Left ventricle myocardium superior (tissue), 1 donor: ENCODE measurements around the gene COL6A1. TPM values are rescaled to one million over a fixed set of nuclear protein-coding genes. Genes with fewer than 3 reads are reported as not detected.
"Not testable (repeated sequence)": the region's sequence is repeated elsewhere in the genome, so short reads cannot be mapped to it uniquely, and the experiment has no call there.

ENCODE experiments used
- ATAC-seq: fragments of 200-7000 bp; cut with Tn5 transposase; one replicate; pipeline ENCODE4 v1.9.1; 2020; ENCODE audit warnings: mild to moderate bottlenecking, moderate library complexity
- DNase-seq: peaks from one replicate; pipeline ENCODE4 v3.0.0-alpha.2; 2020
- intact Hi-C: fragments of 100-400 bp; cut with micrococcal nuclease; formaldehyde crosslinking; loops from one replicate; pipeline ENCODE4 v1.11.0; 2022
- total RNA-seq: library from RNA; stranded (reverse); fragmentation: NEBNext Ultra II Directional; extraction: Animal tissue kit (Norgen Biotek cat#: 25700); gene quantifications from one replicate; pipeline ENCODE4 v1.2.1, GENCODE V29; 2021
- donor health status: DM: no; HTN: yes; CAD: no; lungs with severe emphysema.

Gene COL6A1
- total RNA-seq, 1 donor from 2014 or later: 188 TPM

DNA sequence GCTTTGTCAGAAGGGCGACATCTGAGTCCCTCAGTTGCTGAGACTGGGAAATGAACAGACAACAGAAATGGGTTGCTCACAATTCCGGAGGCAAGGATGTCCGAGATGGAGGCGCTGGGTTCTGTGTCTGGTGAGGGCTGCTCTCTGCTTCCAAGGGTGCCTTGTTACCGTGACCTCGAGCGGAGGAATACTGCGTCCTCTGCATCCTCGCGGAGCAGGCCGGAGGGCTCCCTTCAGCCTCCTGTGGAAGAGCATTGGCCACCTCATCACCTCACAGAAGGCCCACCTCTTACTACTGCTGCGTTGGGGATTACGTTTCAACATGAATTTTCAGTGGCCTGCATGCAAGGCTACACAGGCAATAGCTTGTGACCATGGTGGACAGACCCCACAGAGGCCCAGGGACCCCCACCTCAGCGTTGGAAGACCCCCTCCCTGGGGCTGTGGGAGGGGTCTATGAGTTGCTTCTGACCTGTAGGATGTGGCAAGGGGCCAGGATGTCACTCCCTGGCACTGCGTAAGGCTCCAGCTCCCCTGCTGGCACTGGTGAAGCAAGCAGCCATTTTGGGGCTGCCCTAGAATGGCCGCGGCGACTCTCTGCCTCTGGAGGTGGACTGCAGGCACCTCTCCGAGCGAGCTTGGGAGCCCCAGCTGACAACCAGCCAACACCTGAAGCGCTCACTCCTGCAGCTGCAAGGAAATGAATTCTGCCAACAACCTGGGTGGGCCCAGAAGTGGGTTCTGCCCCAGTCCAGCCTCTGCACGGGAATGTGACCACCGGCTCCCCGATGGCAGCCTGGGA lies 36.3 kb upstream of the COL6A1 start:
- intact Hi-C loops: no loop called here
- DNase-seq: no peak

GRCh38 chr21:45945868-45946210 lies 35.7 kb upstream of the COL6A1 start:
- intact Hi-C loops: no loop called here
- no peak for ATAC-seq
- DNase-seq: no peak

More for the DNA sequence above, 36.3 kb upstream of the COL6A1 start:
- no peak for ATAC-seq

- ATAC-seq: no peak
- intact Hi-C loops: no loop called here
- DNase-seq: no peak
These were observed 34.3 kb upstream of the COL6A1 start for GRCh38 chr21:45947296-45947695.

- DNase-seq: no peak
- intact Hi-C loops: no loop called here
- ATAC-seq: no peak
These were observed 33.8 kb upstream of the COL6A1 start for GRCh38 chr21:45947716-45948255.

DNA sequence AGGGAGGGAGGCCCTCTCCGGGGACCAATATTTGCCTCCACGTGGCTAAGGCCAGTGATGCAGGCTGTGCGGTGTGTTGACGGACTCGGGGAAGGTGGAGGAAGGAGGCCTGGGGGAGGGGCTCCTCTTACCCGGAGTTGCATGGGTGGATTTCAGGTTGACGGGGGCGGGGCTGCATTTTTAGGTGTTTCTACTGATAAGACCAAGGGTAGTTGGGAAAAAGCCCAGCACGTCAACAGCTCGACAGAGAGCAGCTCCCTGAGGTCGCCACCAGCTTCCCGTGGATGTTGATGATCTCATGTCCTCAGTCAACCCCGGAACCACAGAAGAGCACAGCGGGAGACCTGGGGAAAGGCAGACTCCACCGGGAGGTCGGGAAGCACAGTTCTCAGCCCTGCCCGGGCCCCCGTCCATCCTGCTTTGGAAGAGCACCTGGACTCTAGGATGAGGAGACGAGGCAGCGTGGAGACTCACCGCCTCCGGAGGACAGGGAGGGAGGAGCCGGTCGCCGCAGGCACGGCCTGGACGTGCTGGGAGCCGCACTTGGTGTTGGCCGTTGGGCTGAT lies 32.9 kb upstream of the COL6A1 start:
- intact Hi-C loops: no loop called here
- no peak for DNase-seq
- peak; percentile 8 for ATAC-seq

DNA sequence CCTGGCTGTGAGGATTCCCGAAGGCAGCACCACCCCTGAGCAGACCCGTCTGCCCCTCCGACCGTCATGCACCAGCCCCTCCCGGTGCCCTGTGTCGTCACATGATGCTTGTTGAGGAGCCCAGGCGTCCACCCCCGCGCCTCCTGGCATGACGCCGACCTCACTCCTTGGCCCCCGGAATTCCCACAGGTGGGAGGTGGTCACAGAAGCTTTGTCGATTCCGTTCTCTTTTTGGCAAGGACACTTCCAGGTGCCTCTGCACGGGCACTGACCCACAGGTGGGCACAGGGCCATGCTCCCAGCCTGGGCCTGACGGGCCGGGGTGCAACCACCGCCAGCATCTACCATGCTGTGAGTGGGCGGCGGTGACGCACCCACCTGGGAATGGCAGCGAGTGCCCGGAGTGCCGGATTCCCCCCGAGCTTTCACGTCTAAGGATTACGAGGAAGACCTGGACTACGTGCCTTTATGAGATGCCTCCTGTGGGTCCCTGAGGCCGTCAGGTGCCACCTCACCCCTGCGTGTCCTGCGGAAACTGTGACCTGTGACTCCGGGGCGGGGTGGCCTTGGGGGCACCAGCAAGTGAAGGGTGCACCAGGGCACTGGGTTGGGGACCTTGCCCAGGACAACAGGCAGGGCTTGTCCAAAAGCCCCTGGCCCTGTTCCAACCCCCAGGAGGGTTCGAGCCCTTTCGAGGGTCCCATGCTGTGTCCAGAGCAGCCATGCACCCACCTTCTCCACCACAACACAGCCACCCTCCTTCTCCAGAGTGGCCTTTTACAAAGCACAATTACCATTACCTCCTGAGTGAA lies 31.4 kb upstream of the COL6A1 start:
- ATAC-seq (no peak), DNase-seq (no peak)
- intact Hi-C loops: no loop called here

DNA sequence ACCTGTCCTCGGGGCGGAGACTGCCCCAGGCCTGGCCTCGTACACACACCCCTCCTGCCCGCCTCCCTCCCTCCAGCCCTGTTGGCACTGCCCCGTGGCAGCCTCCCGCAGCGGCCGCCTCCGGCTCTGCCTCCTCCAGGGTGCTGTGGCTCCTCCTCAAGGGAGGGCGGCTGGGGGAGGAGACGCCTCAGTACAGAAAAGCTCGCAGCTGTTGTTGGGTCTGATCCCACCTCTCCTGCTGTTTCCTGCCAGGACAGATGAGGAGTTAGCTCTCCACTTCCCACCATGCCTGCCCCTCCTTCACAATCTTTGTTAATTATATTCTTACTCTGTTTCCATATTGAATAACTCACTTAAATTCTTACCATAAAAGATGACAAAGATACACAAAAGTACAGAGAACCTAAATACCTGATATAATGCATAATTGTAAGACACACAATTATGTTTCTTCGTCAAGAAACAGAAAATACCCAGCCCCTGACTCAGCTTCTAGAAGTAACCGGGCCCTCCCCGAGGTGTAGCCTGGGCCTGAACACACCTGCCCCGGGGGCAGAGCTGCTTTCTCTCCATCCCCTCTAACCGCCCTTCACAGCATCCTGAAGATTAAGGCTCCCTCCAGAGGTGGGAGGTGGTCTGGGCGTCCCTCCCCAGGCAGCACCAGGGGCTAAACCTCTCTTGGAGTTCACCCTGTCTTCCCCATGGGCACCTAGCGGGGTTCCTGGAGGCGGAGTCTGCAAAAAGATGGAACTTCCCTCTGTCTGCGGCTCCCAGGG lies 30.6 kb upstream of the COL6A1 start:
- intact Hi-C loops: no loop called here
- ATAC-seq (peak; percentile 66), DNase-seq (peak; percentile 74)

DNA sequence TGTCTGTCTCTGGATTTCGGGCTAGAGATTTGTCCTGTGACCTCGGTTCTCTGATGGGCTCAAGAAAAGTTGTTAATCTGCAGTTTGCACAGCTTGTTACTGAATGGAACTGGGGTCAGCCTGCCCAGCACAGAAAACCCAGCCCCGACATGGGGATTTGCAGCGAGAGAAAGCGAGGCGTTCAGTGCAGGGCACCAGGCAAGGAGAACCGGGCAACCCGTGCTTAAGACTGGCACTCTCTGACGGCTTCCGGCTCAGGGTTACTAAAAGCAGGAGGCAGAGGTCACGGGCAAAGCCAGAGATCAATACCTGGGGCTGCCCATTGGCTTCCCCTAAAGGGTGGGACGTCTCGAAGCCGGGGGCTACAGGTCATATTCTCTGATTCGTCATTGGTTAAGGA lies 29.9 kb upstream of the COL6A1 start:
- DNase-seq: no peak
- ATAC-seq: no peak
- intact Hi-C loops: no loop called here

DNA sequence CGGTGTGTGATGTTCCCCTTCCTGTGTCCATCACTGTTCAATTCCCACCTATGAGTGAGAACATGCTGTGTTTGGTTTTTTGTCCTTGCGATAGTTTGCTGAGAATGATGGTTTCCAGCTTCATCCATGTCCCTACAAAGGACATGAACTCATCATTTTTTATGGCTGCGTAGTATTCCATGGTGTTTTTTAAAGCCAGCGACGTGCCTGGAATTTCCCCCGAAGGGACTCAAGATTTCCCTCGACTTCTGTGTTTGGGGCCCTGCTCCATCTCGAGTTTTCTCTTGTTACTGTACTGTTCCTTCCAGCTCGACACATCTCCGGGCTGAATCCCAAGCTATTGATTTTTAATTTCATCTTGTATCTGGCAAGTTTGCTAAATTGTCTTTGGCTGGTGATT lies 29.0 kb upstream of the COL6A1 start:
- intact Hi-C loops, DNase-seq, ATAC-seq: not testable (repeated sequence)

DNA sequence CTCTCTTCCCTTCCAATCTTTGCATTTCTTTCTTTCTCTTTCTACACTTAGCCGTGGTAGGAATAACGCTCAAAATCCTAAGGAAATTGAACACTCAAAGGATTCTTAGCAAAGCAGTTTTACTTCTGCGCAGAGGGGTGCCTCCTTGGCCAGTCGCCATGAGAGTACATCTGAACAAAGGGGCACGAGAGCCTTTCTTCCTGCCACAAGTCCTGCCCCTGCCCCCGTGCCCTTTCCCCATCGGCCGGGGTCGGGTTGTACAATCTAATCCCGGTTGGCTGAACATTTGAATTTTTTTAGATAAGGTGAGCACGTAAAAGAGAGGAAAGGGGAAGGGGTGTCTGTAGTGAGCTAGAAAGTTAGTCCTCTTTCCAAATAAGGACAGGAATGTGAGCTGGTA lies 28.6 kb upstream of the COL6A1 start:
- DNase-seq (no peak), ATAC-seq (no peak)
- intact Hi-C loops: no loop called here

DNA sequence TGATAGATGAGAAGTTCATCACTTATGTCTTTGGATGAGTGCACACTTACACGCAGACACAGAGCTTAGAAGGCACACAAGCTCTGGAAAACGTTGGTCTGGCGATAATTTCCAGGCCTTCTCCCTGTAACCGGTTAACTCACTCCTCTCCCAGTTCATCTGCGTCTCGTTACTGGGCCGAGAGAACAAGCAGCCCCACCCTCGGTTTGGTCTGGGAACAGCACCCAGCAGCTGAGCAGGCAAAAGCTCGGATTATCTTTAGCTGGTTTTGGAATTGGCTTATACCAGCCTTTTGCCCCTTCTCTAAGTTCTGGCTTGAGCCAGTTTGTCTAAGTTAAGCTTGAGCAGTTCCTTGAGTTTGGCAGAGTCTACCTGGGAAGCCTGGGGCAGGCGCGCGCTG lies 27.3 kb upstream of the COL6A1 start:
- peak; percentile 46 for ATAC-seq
- intact Hi-C loops: no loop called here
- peak; percentile 58 for DNase-seq

- DNase-seq: no peak
- intact Hi-C loops: no loop called here
- ATAC-seq: no peak
These were observed 26.6 kb upstream of the COL6A1 start for GRCh38 chr21:45954921-45955320.

GRCh38 chr21:45957551-45957950 lies 24.0 kb upstream of the COL6A1 start:
- DNase-seq (no peak), ATAC-seq (no peak)
- intact Hi-C loops: no loop called here

- intact Hi-C loops: no loop called here
- DNase-seq (no peak), ATAC-seq (peak; percentile 75)
These were observed 23.5 kb upstream of the COL6A1 start for GRCh38 chr21:45957981-45958600.

DNA sequence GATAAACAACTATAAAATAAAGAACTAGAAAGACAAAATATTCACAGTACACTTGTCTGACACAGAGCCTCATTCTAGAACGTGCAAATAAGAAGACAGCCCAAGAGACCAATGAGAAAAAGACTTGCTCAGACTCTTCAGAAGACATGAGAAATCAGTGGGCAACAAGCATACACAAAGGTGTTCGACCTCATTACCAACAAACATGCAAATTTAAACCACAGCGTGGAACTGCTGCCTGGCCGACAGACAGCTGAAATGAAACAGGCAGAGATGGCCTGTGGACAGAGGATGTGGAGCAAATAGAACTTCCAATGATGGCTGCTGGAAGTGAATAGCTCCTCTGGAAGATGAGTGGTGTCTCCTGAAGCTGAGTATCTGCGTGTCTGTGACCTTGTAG lies 22.4 kb upstream of the COL6A1 start:
- DNase-seq: no peak
- ATAC-seq: no peak
- intact Hi-C loops: no loop called here

- DNase-seq (no peak), ATAC-seq (no peak)
- intact Hi-C loops: no loop called here
These were observed 21.7 kb upstream of the COL6A1 start for GRCh38 chr21:45959779-45960390.

DNA sequence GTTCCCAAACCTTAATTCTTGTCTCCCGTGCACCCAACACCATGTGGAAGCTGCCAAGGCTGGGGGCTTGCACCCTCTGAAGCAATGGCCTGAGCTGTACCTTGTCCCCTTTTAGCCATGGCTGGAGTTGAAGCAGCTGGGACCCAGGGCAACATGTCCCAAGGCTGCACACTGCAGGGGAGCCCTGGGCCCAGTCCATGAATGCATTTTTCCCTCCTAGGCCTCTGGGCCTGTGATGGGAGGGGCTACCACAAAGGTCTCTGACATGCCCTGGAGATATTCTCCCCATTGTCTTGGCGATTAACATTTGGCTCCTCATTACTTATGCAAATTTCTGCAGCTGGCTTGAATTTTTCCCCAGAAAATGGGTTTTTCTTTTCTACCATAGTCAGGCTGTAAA lies 20.2 kb upstream of the COL6A1 start:
- ATAC-seq, intact Hi-C loops, DNase-seq: not testable (repeated sequence)

GRCh38 chr21:45962531-45963231 lies 18.9 kb upstream of the COL6A1 start:
- intact Hi-C loops: no loop called here
- no peak for DNase-seq
- ATAC-seq: peak; percentile 53
